ENCODE measurements around the gene NIF3L1. TPM values are rescaled to one million over a fixed set of nuclear protein-coding genes. Genes with fewer than 3 reads are reported as not detected.

Gene NIF3L1
- total and polyA plus RNA-seq, 2 of the 13 experiments (the other 11 are each of a cell fraction or from before 2014, with no cell fraction given), result 67.9 to 75.2 TPM

DNA sequence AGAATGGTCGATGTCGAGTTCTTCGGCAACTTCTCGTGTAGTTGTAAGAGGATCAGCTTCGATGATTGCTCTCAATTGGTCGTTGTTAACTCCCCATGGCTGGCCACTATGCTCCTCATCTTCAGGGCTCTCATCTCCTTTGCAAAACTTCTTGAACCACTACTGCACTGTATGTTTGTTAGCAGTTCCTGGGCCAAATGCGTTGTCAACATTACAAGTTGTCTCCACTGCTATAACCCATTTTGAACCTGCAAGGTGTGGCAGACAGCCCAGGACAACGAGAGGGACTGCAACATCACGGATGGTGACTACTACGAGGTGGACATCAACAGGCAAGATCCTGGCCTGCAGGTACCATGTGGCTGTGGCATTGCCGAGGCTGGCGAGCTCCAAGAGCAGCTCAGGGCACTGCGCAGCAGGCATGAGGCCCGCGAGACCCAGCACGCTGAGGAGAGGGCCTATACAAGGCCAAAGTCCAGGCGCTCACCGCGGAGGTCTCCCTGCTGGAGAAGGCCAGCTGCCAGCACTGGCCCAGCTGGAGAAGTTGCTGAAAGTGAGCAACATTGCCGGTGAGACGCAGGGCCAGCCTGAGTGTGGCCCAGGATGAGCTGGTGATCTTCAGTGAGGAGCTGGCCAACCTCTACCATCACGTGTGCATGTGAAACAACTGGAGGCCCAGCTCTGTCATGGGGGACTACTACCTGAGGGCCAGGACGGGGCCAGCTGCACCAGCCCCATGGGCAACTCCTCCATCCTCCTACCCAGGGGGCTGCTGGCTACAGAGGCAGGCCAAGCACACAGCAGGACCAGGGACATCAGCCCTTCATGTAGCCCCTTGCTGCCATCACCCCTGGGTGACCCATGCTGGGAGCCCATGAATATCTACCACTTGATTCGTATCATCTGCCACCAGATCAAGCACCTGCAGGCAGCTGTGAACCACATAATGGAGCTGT is 44.9 kb upstream of the NIF3L1 start (continued):
- TF ChIP-seq, protein P1, sequence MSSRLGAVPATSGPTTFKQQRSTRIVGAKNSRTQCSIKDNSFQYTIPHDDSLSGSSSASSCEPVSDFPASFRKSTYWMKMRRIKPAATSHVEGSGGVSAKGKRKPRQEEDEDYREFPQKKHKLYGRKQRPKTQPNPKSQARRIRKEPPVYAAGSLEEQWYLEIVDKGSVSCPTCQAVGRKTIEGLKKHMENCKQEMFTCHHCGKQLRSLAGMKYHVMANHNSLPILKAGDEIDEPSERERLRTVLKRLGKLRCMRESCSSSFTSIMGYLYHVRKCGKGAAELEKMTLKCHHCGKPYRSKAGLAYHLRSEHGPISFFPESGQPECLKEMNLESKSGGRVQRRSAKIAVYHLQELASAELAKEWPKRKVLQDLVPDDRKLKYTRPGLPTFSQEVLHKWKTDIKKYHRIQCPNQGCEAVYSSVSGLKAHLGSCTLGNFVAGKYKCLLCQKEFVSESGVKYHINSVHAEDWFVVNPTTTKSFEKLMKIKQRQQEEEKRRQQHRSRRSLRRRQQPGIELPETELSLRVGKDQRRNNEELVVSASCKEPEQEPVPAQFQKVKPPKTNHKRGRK (CRISPR knock-in tag; IDR thresholded peaks at IDR 0.05), result no peak
- no peak for TF ChIP-seq ZNF749 (CRISPR knock-in tag; IDR thresholded peaks at IDR 0.05; ENCODE audit: borderline replicate concordance)
- 0 out of 2 replicates have a peak, but pooled peaks have one; percentile 41 for TF ChIP-seq CHD2 (IDR thresholded peaks at IDR 0.05; ENCODE audit: low read depth, low read length)
- TF ChIP-seq ZKSCAN8 (CRISPR knock-in tag; IDR thresholded peaks at IDR 0.05; ENCODE audit: borderline replicate concordance), result 0 out of 2 replicates have a peak, but pooled peaks have one; percentile 40
- TF ChIP-seq CBFB (CRISPR knock-in tag; IDR thresholded peaks at IDR 0.05), result peak; percentile 26; the same call in 1 of the 2 replicates
- no peak for TF ChIP-seq KAT2B (IDR thresholded peaks at IDR 0.05; ENCODE audit: borderline replicate concordance, low read depth, low read length)
- TF ChIP-seq HDAC1 (CRISPR knock-in tag; IDR thresholded peaks at IDR 0.05), result peak; percentile 70
- TF ChIP-seq HBP1 (CRISPR knock-in tag; IDR thresholded peaks at IDR 0.05; ENCODE audit: low read depth), result no peak
- 0 out of 2 replicates have a peak, but pooled peaks have one; percentile 43 for TF ChIP-seq HOXD1 (CRISPR knock-in tag; IDR thresholded peaks at IDR 0.05)
- 0 out of 2 replicates have a peak, but pooled peaks have one; percentile 40 for TF ChIP-seq ZNF572 (CRISPR knock-in tag; IDR thresholded peaks at IDR 0.05)
- TF ChIP-seq ZNF577 (CRISPR knock-in tag; IDR thresholded peaks at IDR 0.05; ENCODE audit: borderline replicate concordance, low read depth), result no peak
- TF ChIP-seq ZNF543 (CRISPR knock-in tag; IDR thresholded peaks at IDR 0.05), result peak; percentile 78; the same call in 1 of the 2 replicates
- peak; percentile 65; the same call in 1 of the 2 replicates for TF ChIP-seq KLF6 (CRISPR knock-in tag; IDR thresholded peaks at IDR 0.05)
- TF ChIP-seq PITX1 (CRISPR knock-in tag; IDR thresholded peaks at IDR 0.05), result peak; percentile 71
- TF ChIP-seq, protein P2, sequence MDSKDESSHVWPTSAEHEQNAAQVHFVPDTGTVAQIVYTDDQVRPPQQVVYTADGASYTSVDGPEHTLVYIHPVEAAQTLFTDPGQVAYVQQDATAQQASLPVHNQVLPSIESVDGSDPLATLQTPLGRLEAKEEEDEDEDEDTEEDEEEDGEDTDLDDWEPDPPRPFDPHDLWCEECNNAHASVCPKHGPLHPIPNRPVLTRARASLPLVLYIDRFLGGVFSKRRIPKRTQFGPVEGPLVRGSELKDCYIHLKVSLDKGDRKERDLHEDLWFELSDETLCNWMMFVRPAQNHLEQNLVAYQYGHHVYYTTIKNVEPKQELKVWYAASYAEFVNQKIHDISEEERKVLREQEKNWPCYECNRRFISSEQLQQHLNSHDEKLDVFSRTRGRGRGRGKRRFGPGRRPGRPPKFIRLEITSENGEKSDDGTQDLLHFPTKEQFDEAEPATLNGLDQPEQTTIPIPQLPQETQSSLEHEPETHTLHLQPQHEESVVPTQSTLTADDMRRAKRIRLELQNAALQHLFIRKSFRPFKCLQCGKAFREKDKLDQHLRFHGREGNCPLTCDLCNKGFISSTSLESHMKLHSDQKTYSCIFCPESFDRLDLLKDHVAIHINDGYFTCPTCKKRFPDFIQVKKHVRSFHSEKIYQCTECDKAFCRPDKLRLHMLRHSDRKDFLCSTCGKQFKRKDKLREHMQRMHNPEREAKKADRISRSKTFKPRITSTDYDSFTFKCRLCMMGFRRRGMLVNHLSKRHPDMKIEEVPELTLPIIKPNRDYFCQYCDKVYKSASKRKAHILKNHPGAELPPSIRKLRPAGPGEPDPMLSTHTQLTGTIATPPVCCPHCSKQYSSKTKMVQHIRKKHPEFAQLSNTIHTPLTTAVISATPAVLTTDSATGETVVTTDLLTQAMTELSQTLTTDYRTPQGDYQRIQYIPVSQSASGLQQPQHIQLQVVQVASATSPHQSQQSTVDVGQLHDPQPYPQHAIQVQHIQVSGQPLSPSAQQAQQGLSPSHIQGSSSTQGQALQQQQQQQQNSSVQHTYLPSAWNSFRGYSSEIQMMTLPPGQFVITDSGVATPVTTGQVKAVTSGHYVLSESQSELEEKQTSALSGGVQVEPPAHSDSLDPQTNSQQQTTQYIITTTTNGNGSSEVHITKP (CRISPR knock-in tag; IDR thresholded peaks at IDR 0.05; ENCODE audit: low read depth), result peak; percentile 26; the same call in 1 of the 2 replicates
- TF ChIP-seq KLF15 (CRISPR knock-in tag; IDR thresholded peaks at IDR 0.05; ENCODE audit: borderline replicate concordance), result peak; percentile 64; the same call in 1 of the 2 replicates
- TF ChIP-seq ZNF275 (CRISPR knock-in tag; IDR thresholded peaks at IDR 0.05; ENCODE audit: borderline replicate concordance), result 0 out of 2 replicates have a peak, but pooled peaks have one; percentile 68
- TF ChIP-seq REPIN1 (CRISPR knock-in tag; IDR thresholded peaks at IDR 0.05; ENCODE audit: borderline replicate concordance, low read depth), result 0 out of 2 replicates have a peak, but pooled peaks have one; percentile 57
- no peak for TF ChIP-seq SOX6 (IDR thresholded peaks at IDR 0.05)
- TF ChIP-seq SOX6 (CRISPR knock-in tag; IDR thresholded peaks at IDR 0.05), result peak; percentile 53
